Astrocyte of the cerebellum (primary cell): ENCODE data around the gene PEX5L.

Experiments used
- DNase-seq: peaks from one replicate; pipeline ENCODE4 v3.0.0-alpha.2; 2011; ENCODE audit warnings: low read depth
- H3K4me3 ChIP-seq: 2 replicates; pipeline ENCODE4 v1.5.1; 2011; ENCODE audit warnings: mild to moderate bottlenecking, low read depth, low read length, moderate library complexity
- in situ Hi-C: cut with HindIII; loops from 2 replicates; pipeline ENCODE4 v1.10.0; 2017; ENCODE audit warnings: low sequenced_read_pairs
- TF ChIP-seq, protein P1 (sequence below): IDR thresholded peaks from 2 replicates; pipeline ENCODE4 v1.5.1; 2012; ENCODE audit warnings: low read length, low read depth, moderate library complexity, mild to moderate bottlenecking; ENCODE audit errors: missing control alignments

Gene PEX5L

DNA sequence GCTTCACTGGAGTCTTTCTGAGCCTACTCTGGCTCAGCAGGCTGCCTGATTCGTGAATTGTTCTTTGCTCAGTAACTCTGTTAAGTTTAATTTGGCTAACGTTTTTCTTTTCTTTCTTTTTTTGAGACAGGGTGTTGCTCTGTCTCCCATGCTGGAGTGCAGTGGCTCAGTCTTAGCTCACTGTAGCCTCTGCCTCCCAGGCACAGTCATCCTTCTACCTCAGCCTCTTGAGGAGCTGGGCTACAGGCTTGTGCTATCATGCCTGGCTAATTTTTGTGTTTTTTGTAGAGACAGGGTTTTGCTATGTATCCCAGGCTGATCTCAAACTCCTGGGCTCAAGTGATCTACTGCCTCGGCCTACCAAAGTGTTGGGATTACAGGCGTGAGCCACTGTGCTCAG lies 165.0 kb downstream of the PEX5L start:
- H3K4me3 ChIP-seq = no peak overlapping the region
- no peak for DNase-seq
- TF ChIP-seq, protein P1, sequence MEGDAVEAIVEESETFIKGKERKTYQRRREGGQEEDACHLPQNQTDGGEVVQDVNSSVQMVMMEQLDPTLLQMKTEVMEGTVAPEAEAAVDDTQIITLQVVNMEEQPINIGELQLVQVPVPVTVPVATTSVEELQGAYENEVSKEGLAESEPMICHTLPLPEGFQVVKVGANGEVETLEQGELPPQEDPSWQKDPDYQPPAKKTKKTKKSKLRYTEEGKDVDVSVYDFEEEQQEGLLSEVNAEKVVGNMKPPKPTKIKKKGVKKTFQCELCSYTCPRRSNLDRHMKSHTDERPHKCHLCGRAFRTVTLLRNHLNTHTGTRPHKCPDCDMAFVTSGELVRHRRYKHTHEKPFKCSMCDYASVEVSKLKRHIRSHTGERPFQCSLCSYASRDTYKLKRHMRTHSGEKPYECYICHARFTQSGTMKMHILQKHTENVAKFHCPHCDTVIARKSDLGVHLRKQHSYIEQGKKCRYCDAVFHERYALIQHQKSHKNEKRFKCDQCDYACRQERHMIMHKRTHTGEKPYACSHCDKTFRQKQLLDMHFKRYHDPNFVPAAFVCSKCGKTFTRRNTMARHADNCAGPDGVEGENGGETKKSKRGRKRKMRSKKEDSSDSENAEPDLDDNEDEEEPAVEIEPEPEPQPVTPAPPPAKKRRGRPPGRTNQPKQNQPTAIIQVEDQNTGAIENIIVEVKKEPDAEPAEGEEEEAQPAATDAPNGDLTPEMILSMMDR = no peak
- in situ Hi-C loops = no loop called here

DNA sequence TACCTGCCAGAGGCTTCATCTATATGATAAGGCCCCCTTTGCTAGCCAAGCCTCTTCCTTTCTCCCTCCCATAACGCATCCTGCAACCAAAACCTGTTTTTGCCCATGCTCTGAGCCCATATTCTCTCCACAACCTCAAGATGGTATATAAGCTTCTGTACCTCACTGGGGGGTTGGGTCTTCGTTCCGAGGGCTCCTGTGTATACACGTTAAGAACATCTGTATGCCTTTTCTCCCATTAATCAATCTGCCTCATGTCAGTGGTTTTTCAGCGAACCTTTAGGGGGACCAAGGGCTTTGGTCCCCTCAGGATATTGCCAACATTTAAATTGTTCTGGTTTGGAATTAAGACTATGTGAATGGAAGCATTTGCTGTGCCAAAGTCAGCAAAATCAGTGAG lies 168.0 kb downstream of the PEX5L start:
- in situ Hi-C loops = no loop called here
- no peak overlapping the region for H3K4me3 ChIP-seq
- TF ChIP-seq, protein P1 = no peak
- DNase-seq = no peak

DNA sequence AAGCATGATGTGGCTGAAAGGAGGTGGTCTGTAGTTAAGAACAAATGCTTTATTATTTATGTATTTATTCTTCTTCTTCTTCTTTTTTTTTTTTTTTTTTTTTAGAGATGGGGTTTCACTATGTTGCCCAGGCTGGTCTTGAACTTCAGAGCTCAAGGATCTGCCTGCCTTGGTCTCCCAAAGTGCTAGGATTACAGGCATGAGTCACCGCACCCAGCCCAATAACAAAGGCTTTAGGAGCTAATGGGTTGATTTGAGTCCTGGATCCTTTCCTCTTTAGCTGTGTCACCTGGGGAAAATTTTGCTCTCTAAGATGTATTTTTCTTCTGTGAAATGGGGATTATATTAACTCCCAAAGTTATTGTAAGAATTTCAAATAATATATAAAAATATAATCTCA lies 168.8 kb downstream of the PEX5L start:
- no peak for DNase-seq
- in situ Hi-C loops = no loop called here
- no peak overlapping the region for H3K4me3 ChIP-seq
- TF ChIP-seq, protein P1 = no peak

DNA sequence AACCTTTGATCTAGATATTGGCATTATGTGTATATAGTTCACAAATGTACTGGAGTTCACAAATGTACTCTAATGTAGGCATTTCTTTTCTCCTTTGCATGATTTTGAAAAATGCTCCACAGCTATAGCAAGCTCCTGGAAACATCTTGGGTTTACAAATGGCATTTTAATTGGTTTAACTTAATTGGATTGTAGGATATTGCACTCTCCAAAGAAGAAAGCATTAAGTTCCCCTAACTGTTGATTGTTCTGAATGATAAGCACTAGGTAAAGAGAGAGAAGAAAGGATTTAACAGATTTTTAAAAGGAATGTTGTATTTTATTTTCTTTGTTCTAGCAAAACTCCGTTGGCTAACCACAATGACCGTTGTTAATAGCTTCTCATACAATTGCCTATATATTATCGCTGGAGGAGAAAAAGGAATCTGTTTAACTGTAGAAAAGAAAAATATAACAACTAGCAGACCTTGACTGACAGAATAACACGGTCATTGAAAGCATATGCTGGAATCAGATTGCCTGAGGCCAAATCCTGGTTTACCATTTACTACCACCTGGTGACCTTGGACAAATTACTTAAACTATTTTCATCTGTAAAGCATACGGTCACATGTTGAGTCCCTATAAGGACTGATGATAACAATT lies 170.8 kb downstream of the PEX5L start:
- in situ Hi-C loops = no loop called here
- TF ChIP-seq, protein P1 = no peak
- DNase-seq = no peak

DNA sequence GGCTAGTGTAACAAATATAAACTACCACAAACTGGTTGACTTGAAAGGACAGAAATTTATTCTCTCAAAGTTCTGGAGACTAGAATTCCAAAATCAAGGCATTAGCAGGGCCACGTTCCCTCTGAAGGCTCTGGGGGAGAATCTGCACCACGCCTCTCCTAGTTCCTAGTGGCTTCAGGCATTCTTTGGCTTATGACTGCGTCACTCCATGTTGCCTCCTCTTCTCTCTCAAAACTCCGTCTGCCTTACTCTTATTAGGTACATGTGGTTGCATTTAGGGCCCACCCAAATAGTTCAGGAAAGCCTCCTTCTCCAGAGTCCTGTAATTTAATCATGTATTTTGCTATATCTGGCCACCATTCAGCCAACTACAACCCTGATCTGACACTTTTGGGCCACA lies 174.8 kb downstream of the PEX5L start:
- in situ Hi-C loops = no loop called here
- TF ChIP-seq, protein P1 = no peak
- DNase-seq = no peak
- no peak overlapping the region for H3K4me3 ChIP-seq

More for the DNA sequence above, 170.8 kb downstream of the PEX5L start:
- H3K4me3 ChIP-seq = no peak overlapping the region

DNA sequence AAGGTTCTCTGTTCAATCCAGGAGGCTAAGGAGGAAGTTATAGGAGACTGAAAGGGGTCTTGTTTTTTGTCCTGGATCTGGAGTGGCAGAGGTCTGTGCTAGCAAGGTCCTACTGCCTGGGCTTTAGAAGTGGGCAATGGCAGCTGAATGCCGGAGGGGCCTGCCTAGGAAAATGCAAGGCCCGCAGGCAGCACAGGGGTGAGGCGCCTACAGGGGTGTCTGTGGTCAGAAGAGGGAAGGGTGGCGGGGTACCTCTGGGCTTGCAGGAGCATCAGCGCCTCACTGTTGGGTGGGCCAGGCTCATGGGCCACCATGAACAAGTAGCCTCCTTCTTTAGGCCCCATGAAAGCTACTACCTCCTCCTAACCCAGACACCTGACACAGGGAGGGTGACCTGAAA lies 175.4 kb downstream of the PEX5L start:
- no peak overlapping the region for H3K4me3 ChIP-seq
- in situ Hi-C loops = no loop called here
- no peak for DNase-seq
- TF ChIP-seq, protein P1 = no peak
